Ovary (tissue), 3 donors: ENCODE measurements around the gene RNASE12.

Source experiments
- CTCF ChIP-seq, 3 donors: fragments of 450-650 bp in 2 of 3; fragments of 200-600 bp in 1 of 3; IDR thresholded peaks; one replicate each; pipeline versions ENCODE4 v1.5.1 to v1.8.0; 2016 to 2022; ENCODE audit warnings: antibody characterized with exemption in 3 of 3, mild to moderate bottlenecking in 1 of 3
- EP300 ChIP-seq: sonication (generic); formaldehyde crosslinking; IDR thresholded peaks from one replicate; pipeline ENCODE4 v1.6.1; 2017; ENCODE audit warnings: antibody characterized with exemption
- POLR2A ChIP-seq: fragments of 450-650 bp; IDR thresholded peaks from one replicate; pipeline ENCODE4 v1.6.1; 2017; ENCODE audit warnings: antibody characterized with exemption, mild to moderate bottlenecking, moderate library complexity
- donor health status: DM: no; HTN: no; CAD: no.

DNA sequence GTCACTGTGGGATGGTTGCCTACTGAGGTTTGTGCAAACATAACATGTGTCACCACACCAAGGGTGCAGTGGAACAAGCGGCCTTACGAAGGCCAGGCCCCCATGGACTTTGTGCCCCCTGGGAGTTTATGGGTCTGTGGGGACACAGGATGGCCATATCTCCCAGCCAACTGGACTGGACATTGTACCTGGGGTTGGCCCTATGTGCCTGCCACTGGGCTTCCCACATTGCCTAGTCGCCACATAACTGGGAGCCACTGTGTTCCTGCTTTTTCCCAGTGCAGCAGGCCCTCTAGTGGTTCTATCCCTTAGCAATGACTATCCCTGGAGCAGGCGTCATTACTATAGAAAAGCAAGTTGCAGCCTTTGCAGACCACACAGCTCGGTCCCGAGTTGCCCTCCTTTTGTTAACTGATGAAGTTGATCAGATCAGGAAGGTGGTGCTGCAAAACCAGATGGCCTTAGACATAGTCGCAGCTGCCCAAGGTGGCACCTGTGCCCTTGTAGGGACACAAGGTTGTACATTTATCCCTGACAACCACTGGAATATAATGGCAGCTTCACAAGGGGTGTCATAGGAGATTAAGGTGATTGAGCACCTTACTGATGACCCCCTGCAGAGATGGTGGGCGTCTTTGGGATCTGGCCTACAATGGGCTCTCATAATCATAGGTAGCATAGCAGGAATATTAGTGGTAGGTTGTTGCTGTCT is 15.2 kb upstream of the RNASE12 start:
- TF ChIP-seq CTCF (IDR thresholded peaks at IDR 0.05) (no peak), POLR2A (no peak), EP300 (no peak)
